ENCODE results near the gene REV3L.

The REV3L gene

GRCh38 chr6:111358454-111358853 lies 124.6 kb downstream of the REV3L start:
- 97% methylated on average over 1 of the region's 1 CpG for WGBS

GRCh38 chr6:111357705-111358104 lies 125.3 kb downstream of the REV3L start:
- no peak overlapping the region for H3K9ac ChIP-seq (ENCODE audit: low read depth, low read length)
- no peak overlapping the region for H3K4me3 ChIP-seq (ENCODE audit: low read length)
- H3K4me1 ChIP-seq (ENCODE audit: insufficient read depth, low read length): no peaks in the 10 kb centered on the region
- no peaks in the 10 kb centered on the region for H3K9me3 ChIP-seq (ENCODE audit: insufficient read depth, low read depth, low read length)
- H3K36me3 ChIP-seq (ENCODE audit: insufficient read depth, low read length): peaks cover 17% of the 10 kb centered on the region
- no peaks in the 10 kb centered on the region for H3K27me3 ChIP-seq (ENCODE audit: insufficient read depth, low read length)
- no peak overlapping the region for H3K27ac ChIP-seq (ENCODE audit: low read depth, low read length)

More at GRCh38 chr6:111358454-111358853, 124.6 kb downstream of the REV3L start:
- no peaks in the 10 kb centered on the region for H3K9me3 ChIP-seq (ENCODE audit: insufficient read depth, low read depth, low read length)
- H3K4me3 ChIP-seq (ENCODE audit: low read length): no peak overlapping the region
- no peak overlapping the region for H3K9ac ChIP-seq (ENCODE audit: low read depth, low read length)
- H3K36me3 ChIP-seq (ENCODE audit: insufficient read depth, low read length): peaks cover 17% of the 10 kb centered on the region
- H3K4me1 ChIP-seq (ENCODE audit: insufficient read depth, low read length): no peaks in the 10 kb centered on the region
- H3K27ac ChIP-seq (ENCODE audit: low read depth, low read length): no peak overlapping the region
- H3K27me3 ChIP-seq (ENCODE audit: insufficient read depth, low read length): no peaks in the 10 kb centered on the region

DNA sequence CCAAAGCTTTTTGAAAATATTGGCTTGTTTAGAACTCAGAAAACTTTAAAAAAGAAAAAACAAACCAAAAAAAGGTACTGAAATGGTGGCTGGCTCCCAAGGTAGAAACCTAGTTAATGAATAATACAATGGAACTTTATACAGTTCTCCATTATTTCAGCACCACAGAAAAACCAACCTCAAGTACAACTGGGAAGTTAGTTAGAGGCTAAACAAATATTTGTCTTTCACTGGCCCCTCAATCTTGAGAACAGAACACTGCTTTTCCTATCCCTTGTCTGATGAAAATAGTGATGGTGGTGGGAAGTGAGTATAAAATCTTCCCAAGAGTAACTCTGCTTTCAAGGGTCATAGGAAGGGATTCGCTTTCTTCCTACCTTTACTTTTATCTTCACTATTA lies 126.5 kb downstream of the REV3L start:
- 100% methylated on average over 1 of the region's 1 CpG for WGBS
- Histone ChIP-seq H3K4me3 (ENCODE audit: low read length) (no peak overlapping the region), H3K36me3 (ENCODE audit: insufficient read depth, low read length) (peaks cover 21% of the 10 kb centered on the region), H3K4me1 (ENCODE audit: insufficient read depth, low read length) (no peaks in the 10 kb centered on the region), H3K9me3 (ENCODE audit: insufficient read depth, low read depth, low read length) (no peaks in the 10 kb centered on the region), H3K27ac (ENCODE audit: low read depth, low read length) (no peak overlapping the region), H3K27me3 (ENCODE audit: insufficient read depth, low read length) (no peaks in the 10 kb centered on the region), H3K9ac (ENCODE audit: low read depth, low read length) (no peak overlapping the region)

GRCh38 chr6:111354758-111355555 lies 128.1 kb downstream of the REV3L start:
- no peak overlapping the region for H3K4me3 ChIP-seq (ENCODE audit: low read length)
- no peaks in the 10 kb centered on the region for H3K4me1 ChIP-seq (ENCODE audit: insufficient read depth, low read length)
- peaks cover 36% of the 10 kb centered on the region for H3K36me3 ChIP-seq (ENCODE audit: insufficient read depth, low read length)
- WGBS: 93% methylated on average over 2 of the region's 3 CpGs
- no peak overlapping the region for H3K9ac ChIP-seq (ENCODE audit: low read depth, low read length)
- no peaks in the 10 kb centered on the region for H3K27me3 ChIP-seq (ENCODE audit: insufficient read depth, low read length)
- H3K27ac ChIP-seq (ENCODE audit: low read depth, low read length): no peak overlapping the region
- H3K9me3 ChIP-seq (ENCODE audit: insufficient read depth, low read depth, low read length): no peaks in the 10 kb centered on the region

DNA sequence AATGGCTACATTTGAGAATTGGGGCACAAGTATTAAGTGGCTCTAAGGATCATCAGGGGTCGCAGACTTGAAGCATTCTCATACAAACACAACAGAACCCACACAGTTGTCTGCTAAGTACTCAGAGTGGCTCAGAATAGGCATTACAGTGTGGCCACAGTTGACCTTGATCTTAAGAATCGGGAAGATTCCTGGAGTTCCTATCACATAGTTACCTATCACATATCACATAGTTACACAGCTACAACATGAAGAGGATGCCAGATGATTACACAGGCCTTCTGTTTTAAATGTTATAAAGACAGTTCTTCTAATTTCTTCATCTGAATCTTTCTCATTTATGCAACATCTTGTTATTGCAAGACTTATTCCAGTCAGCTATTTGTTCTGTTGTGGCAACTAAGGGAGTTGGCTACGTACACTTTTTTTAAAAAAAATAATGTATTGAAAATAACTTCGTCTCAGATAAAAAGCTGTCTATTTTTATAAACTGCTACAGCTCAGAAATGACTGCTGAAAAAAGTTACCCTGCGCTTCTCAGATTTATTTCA lies 129.0 kb downstream of the REV3L start:
- Histone ChIP-seq H3K27ac (ENCODE audit: low read depth, low read length) (no peak overlapping the region), H3K27me3 (ENCODE audit: insufficient read depth, low read length) (no peaks in the 10 kb centered on the region), H3K9ac (ENCODE audit: low read depth, low read length) (no peak overlapping the region), H3K36me3 (ENCODE audit: insufficient read depth, low read length) (peaks cover 43% of the 10 kb centered on the region), H3K4me3 (ENCODE audit: low read length) (no peak overlapping the region), H3K4me1 (ENCODE audit: insufficient read depth, low read length) (no peaks in the 10 kb centered on the region), H3K9me3 (ENCODE audit: insufficient read depth, low read depth, low read length) (no peaks in the 10 kb centered on the region)
- WGBS: 97% methylated on average over 2 of the region's 5 CpGs

- 95% methylated on average over 3 of the region's 3 CpGs for WGBS
- no peaks in the 10 kb centered on the region for H3K9me3 ChIP-seq (ENCODE audit: insufficient read depth, low read depth, low read length)
- no peak overlapping the region for H3K27ac ChIP-seq (ENCODE audit: low read depth, low read length)
- H3K4me1 ChIP-seq (ENCODE audit: insufficient read depth, low read length): no peaks in the 10 kb centered on the region
- no peaks in the 10 kb centered on the region for H3K27me3 ChIP-seq (ENCODE audit: insufficient read depth, low read length)
- peaks cover 35% of the 10 kb centered on the region; the same call in 1 of the 2 replicates for H3K36me3 ChIP-seq (ENCODE audit: insufficient read depth, low read length)
- H3K4me3 ChIP-seq (ENCODE audit: low read length): no peak overlapping the region
- H3K9ac ChIP-seq (ENCODE audit: low read depth, low read length): no peak overlapping the region
Observed at GRCh38 chr6:111347589-111347988, 135.4 kb downstream of the REV3L start.

DNA sequence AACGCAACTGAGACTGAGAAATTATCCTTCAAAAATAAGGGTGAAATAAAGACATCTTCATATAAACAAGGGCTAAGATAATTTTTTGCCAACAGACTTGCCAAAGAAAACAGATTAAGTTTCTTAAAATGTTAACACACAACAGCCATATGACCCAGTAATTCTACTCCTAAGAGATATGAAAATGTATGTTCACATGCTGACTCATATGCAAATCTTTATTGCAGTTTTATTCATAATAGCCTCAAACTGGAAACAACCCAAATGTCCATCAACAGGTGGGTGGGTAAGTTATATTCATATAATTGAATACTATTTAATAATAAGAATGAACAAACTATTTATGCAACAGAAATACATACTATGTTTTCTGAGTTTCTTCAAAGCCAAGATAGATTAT lies 140.1 kb downstream of the REV3L start:
- 100% methylated on average over 1 of the region's 1 CpG for WGBS
- Histone ChIP-seq H3K9me3 (ENCODE audit: insufficient read depth, low read depth, low read length) (no peaks in the 10 kb centered on the region), H3K27ac (ENCODE audit: low read depth, low read length) (no peak overlapping the region), H3K36me3 (ENCODE audit: insufficient read depth, low read length) (peaks cover 8% of the 10 kb centered on the region; the same call in 1 of the 2 replicates), H3K9ac (ENCODE audit: low read depth, low read length) (no peak overlapping the region), H3K4me3 (ENCODE audit: low read length) (no peak overlapping the region), H3K4me1 (ENCODE audit: insufficient read depth, low read length) (peaks cover 10% of the 10 kb centered on the region), H3K27me3 (ENCODE audit: insufficient read depth, low read length) (no peaks in the 10 kb centered on the region)

DNA sequence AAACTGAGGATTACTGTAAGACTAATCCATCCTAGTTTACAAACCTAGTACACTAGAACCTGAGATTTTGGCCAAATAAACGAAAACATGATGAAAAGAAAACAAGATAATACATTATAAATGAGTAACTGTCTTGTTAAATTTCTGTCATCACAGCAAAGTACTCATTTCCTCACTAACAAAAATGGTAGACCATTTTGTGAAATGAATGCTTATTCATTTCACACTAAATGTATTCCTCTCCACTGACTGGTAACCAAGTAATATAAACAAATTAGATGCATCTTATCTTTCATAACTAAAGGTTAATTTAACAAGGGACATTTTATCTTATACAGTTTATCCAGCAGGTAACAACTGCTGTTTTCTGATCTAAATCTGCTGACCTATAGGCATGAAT lies 143.7 kb downstream of the REV3L start:
- Histone ChIP-seq H3K9ac (ENCODE audit: low read depth, low read length) (no peak overlapping the region), H3K9me3 (ENCODE audit: insufficient read depth, low read depth, low read length) (no peaks in the 10 kb centered on the region), H3K27ac (ENCODE audit: low read depth, low read length) (no peak overlapping the region), H3K36me3 (ENCODE audit: insufficient read depth, low read length) (peaks cover 8% of the 10 kb centered on the region; the same call in 1 of the 2 replicates), H3K4me3 (ENCODE audit: low read length) (no peak overlapping the region), H3K4me1 (ENCODE audit: insufficient read depth, low read length) (peaks cover 10% of the 10 kb centered on the region), H3K27me3 (ENCODE audit: insufficient read depth, low read length) (no peaks in the 10 kb centered on the region)
- WGBS: no CpG with 5 or more reads among the region's 1 CpG

- 76% methylated on average over 2 of the region's 3 CpGs for WGBS
- no peaks in the 10 kb centered on the region for H3K27me3 ChIP-seq (ENCODE audit: insufficient read depth, low read length)
- H3K4me1 ChIP-seq (ENCODE audit: insufficient read depth, low read length): peaks cover 10% of the 10 kb centered on the region
- H3K36me3 ChIP-seq (ENCODE audit: insufficient read depth, low read length): peaks cover 6% of the 10 kb centered on the region; the same call in 1 of the 2 replicates
- H3K4me3 ChIP-seq (ENCODE audit: low read length): no peak overlapping the region
- no peaks in the 10 kb centered on the region for H3K9me3 ChIP-seq (ENCODE audit: insufficient read depth, low read depth, low read length)
- no peak overlapping the region for H3K9ac ChIP-seq (ENCODE audit: low read depth, low read length)
- H3K27ac ChIP-seq (ENCODE audit: low read depth, low read length): no peak overlapping the region; the same call in 1 of the 2 replicates
Observed at GRCh38 chr6:111338843-111339242, 144.2 kb downstream of the REV3L start.

GRCh38 chr6:111337829-111338236 lies 145.2 kb downstream of the REV3L start:
- H3K9me3 ChIP-seq (ENCODE audit: insufficient read depth, low read depth, low read length): no peaks in the 10 kb centered on the region
- no peak overlapping the region for H3K27ac ChIP-seq (ENCODE audit: low read depth, low read length)
- no peak overlapping the region for H3K4me3 ChIP-seq (ENCODE audit: low read length)
- 94% methylated on average over 1 of the region's 1 CpG for WGBS
- H3K27me3 ChIP-seq (ENCODE audit: insufficient read depth, low read length): no peaks in the 10 kb centered on the region
- 0 out of 2 replicates have a peak, but pooled peaks cover under 1% of the 10 kb centered on the region for H3K36me3 ChIP-seq (ENCODE audit: insufficient read depth, low read length)
- peaks cover 10% of the 10 kb centered on the region for H3K4me1 ChIP-seq (ENCODE audit: insufficient read depth, low read length)
- H3K9ac ChIP-seq (ENCODE audit: low read depth, low read length): no peak overlapping the region

DNA sequence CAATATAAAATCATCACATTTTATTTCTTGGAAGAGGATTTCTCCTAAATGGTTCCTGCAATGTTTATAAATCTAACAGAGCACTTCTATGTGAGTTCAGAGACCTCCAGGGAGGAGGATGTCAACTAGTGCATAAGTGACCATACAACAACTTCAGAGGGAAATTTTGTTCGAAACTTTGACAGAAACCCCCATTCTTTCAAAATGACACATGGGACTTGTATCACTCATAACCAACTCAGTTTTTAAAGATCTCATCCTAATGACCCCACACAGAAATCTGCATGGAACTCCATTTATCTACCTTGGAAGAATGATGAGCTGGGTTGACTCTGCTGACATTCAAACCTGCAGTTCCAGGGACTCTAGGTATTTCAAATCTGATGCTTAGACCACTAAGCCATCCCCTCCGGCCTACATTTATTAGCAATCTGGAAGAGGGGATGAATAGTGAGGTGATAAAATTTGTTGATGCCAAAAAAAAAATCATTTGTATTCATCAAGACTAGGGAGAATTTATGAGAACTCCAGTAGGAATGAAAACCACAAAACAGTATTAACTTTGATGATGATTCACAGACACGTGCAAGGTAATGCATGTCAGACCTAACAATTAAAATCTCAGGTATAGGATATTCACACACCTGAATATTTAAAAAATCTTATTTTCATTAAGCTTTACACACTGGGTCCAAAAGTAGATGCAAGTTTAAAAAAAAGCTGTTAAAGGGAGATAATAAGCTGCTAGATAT lies 153.0 kb downstream of the REV3L start:
- Histone ChIP-seq H3K9ac (ENCODE audit: low read depth, low read length) (no peak overlapping the region), H3K4me3 (ENCODE audit: low read length) (no peak overlapping the region), H3K27ac (ENCODE audit: low read depth, low read length) (no peak overlapping the region), H3K36me3 (ENCODE audit: insufficient read depth, low read length) (peaks cover 20% of the 10 kb centered on the region; the same call in 1 of the 2 replicates), H3K9me3 (ENCODE audit: insufficient read depth, low read depth, low read length) (no peaks in the 10 kb centered on the region), H3K27me3 (ENCODE audit: insufficient read depth, low read length) (no peaks in the 10 kb centered on the region), H3K4me1 (ENCODE audit: insufficient read depth, low read length) (no peaks in the 10 kb centered on the region)
- WGBS: 98% methylated on average over 3 of the region's 3 CpGs
